Measurements from ENCODE around the gene SYCN.

Gene SYCN

DNA sequence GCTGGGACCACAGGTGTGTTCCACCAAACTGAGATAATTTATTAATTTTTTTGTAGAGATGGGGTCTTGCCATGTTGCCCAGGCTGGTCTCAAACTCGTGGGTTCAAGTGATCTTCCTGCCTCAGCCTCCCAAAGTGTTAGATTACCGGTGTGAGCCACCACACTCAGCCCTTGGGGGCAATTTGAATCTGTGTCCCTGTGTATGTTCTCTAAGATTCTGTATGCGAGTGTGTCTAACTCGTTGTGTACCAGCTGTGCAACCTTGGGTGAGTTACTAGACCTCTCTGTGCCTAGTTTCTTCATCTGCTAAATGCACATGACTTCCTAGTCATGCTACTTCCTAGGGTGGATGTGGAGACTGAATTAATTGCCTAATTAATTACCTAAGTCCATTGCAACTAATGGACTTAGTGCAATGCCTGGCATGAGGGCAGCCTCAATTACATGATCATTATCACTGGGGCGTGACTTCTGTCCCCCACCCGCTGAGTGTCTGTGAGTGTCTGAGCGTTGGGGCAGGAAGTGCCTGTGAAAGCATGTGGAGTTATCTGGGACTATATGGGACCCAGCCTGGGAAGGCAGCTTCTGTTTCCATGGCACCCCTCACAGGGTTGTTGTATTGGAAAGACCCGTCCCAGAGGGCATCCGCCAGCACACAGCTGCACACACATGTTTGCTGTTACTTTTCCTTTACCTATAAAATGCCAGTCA, 9.1 kb downstream of the SYCN start:
- DNase-seq (ENCODE audit: low read depth), result no peak

DNA sequence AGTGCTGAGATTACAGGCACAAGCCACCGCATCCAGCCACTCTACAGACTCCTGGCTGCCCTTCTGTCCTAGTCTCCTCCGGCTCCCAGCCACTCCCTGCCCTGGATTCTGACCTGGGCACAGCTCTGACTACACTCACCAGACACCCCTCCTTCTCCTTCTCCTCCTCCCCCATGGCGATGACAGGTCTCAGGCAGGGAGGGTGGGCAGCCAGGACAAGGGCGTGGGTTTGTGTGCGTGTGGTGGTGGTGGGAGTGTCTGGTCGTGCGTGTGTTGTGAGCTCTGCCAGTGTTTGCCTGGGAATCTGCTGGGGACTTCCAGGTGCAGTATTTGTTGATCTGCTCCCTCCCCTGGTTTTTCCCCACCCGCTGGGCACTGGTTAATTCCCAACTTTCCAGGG, 10.3 kb downstream of the SYCN start:
- DNase-seq (ENCODE audit: low read depth), result no peak

DNA sequence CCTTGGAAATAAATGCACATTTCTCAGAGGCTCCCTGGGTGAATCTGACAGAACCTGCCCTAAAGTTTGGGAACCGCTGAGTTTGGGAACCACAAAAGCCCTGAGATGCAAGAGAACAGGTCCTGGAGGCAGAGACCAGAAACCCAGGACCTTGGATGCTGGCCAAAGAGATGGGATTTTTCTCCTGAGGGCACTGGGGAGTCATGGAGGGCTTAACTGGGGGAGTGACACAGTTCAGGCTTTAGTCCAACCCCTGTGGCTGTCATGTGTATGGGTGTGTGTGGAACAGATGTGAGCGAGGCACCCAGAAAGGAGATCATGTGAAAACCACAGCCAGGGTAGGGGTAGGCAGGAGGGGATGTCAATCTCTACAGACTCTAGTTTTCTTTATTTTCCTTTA, 11.2 kb downstream of the SYCN start:
- DNase-seq (ENCODE audit: low read depth), result no peak

DNA sequence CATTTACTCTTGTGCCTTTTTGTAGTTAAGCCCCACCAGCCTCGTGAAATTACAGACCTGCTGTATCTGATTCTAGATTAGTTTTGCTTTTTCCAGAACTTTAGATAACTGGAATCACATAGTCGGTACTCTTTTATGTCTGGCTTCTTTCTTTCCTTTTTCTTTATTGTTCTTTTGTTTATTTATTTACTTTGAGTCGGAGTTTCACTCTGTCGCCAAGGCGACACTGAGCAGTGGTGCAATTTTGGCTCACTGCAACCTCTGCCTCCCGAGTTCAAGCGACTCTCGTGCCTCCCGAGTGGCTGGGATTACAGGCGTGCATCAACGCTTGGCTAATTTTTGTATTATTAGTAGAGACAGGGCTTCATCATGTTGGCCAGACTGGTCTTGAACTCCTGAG, 13.3 kb downstream of the SYCN start:
- DNase-seq (ENCODE audit: low read depth), result no peak

DNA sequence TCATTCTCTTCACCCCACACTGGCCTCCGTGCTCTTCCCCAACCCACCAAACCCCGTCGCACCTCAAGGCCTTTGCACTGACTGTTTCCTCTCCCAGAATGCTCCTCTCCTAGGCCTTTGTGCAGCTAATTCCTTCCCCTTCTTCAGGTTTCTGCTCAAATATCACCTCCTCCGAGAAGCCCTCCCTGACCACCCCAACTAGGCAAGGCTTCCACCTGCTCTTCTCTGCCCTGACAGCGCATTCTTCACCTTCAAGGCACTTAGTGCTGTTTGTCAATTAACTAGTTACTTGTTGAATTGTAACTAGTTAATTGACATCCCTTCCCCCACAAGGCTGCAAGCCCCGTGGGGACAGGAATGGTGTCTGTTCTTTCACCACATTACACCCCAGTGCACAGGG, 15.1 kb downstream of the SYCN start:
- DNase-seq (ENCODE audit: low read depth), result no peak

DNA sequence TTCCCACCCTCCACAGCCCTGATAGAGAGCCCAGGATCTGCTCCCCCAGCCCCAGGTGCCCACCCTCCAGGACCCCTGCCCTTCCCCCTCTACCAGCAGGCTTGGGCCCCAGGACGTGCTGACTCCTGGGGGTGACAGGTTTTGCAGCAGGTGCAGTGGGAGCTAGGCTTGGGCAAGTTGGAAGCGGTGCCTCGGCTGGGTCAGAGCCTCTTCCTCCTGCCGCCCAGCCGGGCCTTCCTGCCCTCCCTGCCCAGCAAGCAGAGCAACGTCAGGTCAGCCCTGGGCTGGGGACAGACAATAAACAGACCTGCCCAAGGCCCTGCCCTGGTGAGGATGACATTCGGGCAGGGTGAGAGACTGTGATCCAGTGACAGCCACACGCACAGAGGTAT, 16.5 kb downstream of the SYCN start:
- DNase-seq (ENCODE audit: low read depth), result no peak

DNA sequence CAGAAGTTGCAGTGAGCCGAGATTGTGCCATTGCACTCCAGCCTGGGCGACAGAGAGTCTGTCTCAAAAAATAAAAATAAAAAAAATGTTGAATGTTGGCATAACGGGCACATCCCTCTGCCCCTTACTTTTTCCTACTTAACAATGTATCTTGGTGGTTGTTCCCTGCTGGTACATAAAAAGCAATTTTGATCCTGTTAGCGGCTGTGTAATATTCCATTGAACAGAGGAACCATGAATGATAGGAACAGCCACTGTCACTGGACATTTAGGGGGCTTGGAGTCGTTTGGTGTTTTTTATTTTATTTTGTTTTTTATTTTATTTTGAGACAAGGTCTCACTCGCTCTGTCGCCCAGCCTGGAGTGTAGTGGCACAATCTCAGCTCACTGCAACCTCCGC, 17.7 kb downstream of the SYCN start:
- DNase-seq (ENCODE audit: low read depth), result no peak

DNA sequence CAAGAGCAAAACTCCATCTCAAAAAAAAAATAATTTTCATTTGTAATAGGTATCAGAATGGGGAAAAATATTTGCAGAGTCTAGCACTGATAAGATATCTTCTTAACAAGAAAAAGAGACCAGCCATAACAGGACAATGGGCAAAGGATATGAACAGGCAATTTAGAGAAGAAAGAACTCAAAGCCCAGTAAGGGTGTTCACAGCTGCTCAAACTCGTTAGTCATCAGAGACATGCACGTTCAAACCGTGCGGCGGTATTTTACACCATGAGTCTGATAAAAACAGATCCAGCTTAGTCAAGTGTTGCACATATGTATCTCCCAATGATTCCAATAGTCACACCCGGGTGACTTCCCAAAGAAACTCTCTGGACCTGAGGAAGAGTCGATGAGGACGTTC, 21.0 kb downstream of the SYCN start:
- DNase-seq (ENCODE audit: low read depth), result no peak

DNA sequence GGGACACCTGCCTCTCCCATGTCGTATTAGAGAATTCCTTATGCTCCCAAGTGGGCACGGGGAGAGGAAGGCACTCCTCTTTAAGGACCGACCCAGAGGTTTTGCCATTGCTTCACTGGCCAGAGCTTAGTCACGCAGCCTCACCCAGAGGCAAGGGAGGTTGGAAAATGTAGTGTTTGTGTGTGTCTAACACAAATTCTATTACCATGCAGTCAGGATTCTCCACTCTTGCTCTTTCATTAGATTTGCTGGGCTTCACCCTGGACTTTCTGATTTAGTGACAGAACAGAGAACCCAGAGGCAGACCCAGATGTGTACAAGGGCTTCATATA, 21.9 kb downstream of the SYCN start:
- DNase-seq (ENCODE audit: low read depth), result no peak

DNA sequence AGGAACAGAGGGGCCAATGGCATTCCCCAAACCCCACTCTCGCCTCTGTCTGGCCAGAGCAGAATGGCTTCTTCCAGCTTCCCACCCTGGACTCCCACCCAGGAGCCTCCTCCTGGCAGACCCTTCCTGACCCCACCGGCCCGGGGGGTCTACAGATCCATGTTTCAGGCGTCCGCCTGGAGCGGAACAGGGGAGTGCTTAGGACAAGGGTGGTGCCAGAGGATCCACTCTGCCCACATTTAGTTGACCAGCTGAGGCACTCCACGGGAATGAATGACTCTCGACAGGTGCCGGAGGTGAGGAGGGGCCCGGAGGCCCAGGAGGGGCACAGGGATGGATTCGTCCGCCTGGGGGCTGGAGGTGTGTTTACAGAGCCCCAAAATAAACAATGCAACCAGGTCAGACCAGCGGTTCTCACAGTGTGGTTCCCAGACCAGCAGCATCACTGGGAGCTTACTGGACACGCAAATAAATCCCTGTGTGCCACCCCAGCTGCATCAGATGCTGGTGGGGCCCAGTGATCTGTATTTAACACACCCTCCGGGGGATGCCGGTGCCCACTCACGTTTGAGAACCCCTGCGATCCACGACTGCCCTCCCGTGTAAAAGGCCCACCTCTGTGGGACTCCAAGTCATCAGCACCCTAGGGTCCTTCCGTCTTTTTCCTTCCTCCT, 22.4 kb downstream of the SYCN start:
- DNase-seq (ENCODE audit: low read depth), result no peak

DNA sequence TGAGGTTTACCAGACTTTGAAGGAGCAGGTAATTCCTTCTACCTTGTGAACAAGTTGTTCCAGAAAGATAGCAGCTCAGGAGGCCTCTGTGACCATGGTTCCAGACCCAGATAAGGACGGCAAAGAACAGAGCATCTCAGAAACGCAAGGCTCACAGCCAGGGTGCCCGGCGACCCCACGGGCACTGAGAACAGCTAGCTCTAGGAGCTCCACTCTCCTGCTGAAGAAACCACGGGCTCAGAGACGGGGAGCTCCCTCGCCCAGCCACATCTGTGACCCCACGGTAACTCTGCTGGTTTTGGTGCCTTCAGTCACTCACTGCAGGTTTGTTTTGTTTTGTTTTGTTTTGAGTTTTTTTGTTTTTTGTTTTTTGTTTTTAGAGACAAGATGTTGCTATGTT, 23.3 kb downstream of the SYCN start:
- no peak for DNase-seq (ENCODE audit: low read depth)

DNA sequence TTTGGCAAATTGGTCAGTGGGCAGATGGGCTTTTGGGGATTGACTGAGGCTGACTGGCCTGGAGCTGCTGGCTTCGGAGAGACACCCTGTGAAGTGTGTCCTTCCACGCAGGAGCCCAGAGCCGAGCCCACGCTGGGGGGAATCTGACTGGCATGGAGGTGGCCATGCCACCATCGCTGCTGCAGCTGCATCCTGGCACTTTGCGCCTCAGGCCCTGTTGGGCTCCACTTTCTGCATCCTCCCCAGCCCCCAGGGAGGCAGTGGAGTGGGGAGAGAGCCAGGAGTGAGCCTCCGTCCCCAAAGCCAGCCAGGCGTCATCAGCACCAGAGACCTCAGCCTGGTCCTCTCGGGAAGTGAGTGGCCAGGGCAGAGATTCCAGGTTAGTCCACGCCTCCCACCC, 24.3 kb downstream of the SYCN start:
- no peak for DNase-seq (ENCODE audit: low read depth)

DNA sequence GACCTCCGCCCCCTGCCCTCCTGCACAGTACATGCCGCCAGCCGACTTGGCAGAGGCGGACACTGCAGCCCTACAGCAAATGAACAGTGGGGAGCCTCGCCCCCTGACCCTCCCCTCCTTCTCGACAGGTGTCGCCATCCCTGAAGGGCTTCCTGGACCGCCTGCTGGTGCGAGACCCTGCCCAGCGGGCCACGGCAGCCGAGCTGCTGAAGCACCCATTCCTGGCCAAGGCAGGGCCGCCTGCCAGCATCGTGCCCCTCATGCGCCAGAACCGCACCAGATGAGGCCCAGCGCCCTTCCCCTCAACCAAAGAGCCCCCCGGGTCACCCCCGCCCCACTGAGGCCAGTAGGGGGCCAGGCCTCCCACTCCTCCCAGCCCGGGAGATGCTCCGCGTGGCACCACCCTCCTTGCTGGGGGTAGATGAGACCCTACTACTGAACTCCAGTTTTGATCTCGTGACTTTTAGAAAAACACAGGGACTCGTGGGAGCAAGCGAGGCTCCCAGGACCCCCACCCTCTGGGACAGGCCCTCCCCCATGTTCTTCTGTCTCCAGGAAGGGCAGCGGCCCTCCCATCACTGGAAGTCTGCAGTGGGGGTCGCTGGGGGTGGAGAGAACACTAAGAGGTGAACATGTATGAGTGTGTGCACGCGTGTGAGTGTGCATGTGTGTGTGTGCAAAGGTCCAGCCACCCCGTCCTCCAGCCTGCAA, 25.6 kb downstream of the SYCN start:
- DNase-seq (ENCODE audit: low read depth), result no peak

DNA sequence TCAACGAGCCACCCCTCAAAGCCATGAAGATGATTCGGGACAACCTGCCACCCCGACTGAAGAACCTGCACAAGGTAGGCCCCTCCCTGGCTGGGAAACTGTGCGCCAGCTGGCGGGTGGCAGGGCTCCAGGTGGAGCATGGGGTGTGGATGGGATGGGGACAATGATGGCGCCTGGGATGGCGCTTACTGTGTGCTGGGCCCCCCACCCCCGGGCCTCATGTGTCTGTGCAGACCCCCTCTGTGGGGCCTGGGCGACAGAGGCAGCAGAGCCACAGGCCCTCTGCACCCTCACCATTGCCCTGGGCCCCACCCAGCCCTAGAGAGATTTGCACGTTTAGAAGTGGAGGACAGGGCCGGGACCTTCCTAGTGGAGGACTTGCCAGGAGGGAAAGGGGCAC, 26.3 kb downstream of the SYCN start:
- DNase-seq (ENCODE audit: low read depth), result no peak

DNA sequence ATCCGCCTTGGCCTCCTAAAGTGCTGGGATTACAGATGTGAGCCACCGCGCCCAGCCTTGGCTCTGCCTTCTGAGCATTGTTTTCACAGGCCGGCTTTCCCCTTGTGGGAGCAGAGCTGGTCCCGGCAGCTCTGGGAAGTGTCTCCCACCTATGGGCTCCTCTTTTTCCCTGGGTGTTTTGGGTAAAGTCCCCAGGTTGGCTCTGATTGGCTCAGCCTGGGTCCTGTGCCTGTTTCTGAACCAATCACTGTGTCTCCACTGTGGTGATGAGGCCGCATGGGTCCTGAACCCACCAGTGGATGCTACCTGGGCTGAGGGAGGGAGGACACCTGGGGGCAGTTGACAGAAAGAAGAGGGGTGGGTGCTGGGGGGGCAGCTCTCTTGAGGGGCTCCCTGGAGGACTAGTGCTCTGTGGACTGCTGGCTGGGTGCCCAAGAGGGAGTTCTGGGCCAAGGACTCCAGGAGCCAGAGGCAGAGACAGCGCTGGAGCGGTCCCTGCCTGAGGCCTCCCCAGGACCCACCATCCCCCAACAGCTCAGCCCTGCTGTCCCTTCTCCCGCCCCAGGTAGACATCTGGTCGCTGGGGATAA, 26.9 kb downstream of the SYCN start:
- no peak for DNase-seq (ENCODE audit: low read depth)

DNA sequence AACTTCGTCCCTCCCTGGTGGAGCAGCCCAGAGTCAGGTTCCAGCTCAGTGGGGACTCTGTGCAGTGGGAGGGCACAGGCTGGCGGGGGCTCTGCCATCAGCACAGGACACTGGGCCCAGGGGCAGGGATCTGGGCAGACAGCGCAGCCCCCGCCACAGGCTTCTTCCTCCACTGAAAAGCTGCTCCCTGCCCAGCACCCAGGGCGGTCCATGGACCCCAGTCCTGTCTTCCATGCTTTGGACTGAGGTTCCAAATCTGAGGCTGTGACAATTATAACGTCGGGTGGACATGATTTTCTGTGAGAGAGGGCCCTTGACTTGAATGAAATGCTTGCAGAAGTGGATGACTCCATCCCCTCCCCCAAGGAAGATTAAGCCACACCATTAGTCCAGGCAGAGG, 28.5 kb downstream of the SYCN start:
- DNase-seq (ENCODE audit: low read depth), result no peak

DNA sequence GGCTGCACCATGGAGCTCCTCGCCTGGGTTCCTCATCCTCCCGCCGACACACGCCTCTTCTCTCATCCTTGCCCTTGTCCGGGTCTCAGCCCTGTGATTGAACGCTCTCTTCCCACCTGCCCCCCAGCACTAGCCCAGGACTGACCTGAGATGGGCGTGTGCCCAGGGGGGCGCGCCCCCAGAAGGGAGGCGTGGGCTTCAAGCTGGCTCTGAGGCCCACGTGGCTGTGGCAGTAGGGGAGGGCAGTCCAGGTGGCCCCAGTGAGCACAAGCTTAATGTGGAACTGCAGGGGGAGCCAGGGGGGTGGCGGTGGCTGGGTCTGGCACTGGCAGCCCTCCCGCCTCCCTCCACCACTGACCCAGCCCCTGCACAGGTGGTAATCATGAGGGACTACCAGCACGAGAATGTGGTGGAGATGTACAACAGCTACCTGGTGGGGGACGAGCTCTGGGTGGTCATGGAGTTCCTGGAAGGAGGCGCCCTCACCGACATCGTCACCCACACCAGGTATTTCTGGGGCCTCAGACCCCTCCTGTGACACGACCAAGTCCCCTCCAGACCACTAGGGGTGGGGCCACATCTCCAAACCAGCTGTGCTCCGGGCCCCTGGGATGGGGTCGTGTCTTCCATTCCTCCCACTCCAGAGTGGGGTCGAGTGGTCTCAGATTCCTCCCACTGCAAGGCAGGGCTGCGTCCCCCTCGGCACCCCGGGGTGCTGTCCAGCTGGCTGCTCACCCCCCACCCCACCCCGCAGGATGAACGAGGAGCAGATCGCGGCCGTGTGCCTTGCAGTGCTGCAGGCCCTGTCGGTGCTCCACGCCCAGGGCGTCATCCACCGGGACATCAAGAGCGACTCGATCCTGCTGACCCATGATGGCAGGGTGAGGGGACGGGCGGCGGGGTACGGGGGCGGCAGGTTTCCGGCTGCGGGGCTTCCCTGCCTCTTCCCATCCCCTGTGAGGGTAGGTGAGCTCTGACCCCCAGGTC, 29.2 kb downstream of the SYCN start:
- no peak for DNase-seq (ENCODE audit: low read depth)

DNA sequence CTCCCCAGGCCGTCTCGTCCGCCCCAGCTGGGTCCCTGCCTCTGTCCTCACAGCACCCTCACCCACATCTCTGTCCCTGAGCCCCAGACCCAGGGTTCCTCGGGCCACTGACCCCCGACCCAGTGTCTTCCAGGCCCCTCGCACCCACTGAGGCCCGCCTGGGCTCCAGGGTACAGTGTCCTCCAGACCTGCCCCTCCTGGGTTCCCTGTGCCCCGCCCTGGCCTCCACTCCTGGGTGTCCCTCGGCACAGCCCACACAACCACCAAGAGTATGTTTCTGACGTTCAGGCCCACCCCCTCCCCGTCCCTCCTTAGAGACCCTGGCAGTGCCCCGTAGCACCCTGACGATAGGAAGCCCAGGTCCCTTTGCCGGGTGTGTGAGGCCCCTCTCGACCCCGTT, 29.9 kb downstream of the SYCN start:
- no peak for DNase-seq (ENCODE audit: low read depth)

DNA sequence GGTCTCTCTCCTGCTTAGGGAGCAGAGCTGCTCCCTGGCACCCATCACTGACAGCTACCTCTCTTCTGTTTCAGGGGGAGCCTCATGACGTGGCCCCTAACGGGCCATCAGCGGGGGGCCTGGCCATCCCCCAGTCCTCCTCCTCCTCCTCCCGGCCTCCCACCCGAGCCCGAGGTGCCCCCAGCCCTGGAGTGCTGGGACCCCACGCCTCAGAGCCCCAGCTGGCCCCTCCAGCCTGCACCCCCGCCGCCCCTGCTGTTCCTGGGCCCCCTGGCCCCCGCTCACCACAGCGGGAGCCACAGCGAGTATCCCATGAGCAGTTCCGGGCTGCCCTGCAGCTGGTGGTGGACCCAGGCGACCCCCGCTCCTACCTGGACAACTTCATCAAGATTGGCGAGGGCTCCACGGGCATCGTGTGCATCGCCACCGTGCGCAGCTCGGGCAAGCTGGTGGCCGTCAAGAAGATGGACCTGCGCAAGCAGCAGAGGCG, 30.5 kb downstream of the SYCN start:
- DNase-seq (ENCODE audit: low read depth), result no peak

DNA sequence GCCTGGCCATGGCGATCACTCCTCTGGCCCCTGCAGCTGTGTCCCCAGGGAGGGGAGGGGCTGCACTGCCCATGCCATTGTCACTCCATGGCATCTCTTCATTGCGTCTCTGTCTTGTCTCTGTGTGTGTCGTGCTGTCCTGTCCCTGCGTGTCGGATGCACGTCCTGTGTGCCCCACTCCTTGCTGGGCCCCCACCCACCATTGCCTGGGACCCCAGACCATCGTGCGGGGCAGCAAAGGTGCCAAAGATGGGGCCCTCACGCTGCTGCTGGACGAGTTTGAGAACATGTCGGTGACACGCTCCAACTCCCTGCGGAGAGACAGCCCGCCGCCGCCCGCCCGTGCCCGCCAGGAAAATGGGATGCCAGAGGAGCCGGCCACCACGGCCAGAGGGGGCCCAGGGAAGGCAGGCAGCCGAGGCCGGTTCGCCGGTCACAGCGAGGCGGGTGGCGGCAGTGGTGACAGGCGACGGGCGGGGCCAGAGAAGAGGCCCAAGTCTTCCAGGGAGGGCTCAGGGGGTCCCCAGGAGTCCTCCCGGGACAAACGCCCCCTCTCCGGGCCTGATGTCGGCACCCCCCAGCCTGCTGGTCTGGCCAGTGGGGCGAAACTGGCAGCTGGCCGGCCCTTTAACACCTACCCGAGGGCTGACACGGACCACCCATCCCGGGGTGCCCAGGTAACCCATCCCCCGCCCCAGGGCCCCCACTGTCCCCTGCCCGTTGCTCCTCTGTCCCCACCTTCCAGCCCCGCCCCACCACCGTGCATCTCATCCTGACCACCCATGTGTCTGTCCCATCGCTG, 31.2 kb downstream of the SYCN start:
- DNase-seq (ENCODE audit: low read depth), result no peak

Measured in activated T-cell treated with anti-CD3 and anti-CD28 coated beads for 24 hours (primary cell).